GM21529 (cell line): ENCODE data around the gene RAB41.
"Not testable (repeated sequence)": the region's sequence is repeated elsewhere in the genome, so short reads cannot be mapped to it uniquely, and the experiment has no call there.

Experiments
- ATAC-seq: cut with Tn5 transposase; IDR thresholded peaks from one replicate; pipeline ENCODE4 v1.9.1; 2021; ENCODE audit not compliant: unreplicated experiment

RAB41 gene

GRCh38 chrX:70281951-70282350 is at the start of gene RAB41:
RAB41 (plus strand) TSS chrX:70282172; CDS start chrX:70282218, 46 bp downstream.
- no peak for ATAC-seq

GRCh38 chrX:70234355-70234754 is 47.6 kb upstream of the RAB41 start, which contains the start of gene AWAT1:
AWAT1 (plus strand) TSS chrX:70234655; CDS start chrX:70234696, 41 bp downstream.
- ATAC-seq = no peak

GRCh38 chrX:70240751-70241150 is 41.2 kb upstream of the RAB41 start:
- ATAC-seq = no peak

GRCh38 chrX:70241501-70241900 is 40.5 kb upstream of the RAB41 start:
- ATAC-seq = no peak

GRCh38 chrX:70243601-70244000 is 38.4 kb upstream of the RAB41 start:
- ATAC-seq = not testable (repeated sequence)

GRCh38 chrX:70244881-70245280 is 37.1 kb upstream of the RAB41 start:
- no peak for ATAC-seq

GRCh38 chrX:70247252-70247651 is 34.7 kb upstream of the RAB41 start:
- ATAC-seq = no peak

- ATAC-seq = no peak
These were observed 29.5 kb upstream of the RAB41 start for GRCh38 chrX:70252491-70252890.

GRCh38 chrX:70253377-70254062 is 28.5 kb upstream of the RAB41 start:
- no peak for ATAC-seq

GRCh38 chrX:70254063-70254400 is 27.9 kb upstream of the RAB41 start:
- no peak for ATAC-seq

GRCh38 chrX:70254909-70255308 is 27.1 kb upstream of the RAB41 start:
- no peak for ATAC-seq

GRCh38 chrX:70255452-70255851 is 26.5 kb upstream of the RAB41 start:
- ATAC-seq = no peak

GRCh38 chrX:70257423-70258288 is 24.3 kb upstream of the RAB41 start:
- no peak for ATAC-seq

GRCh38 chrX:70260104-70260503 is 21.9 kb upstream of the RAB41 start, which contains the start of gene P2RY4:
P2RY4 (minus strand) TSS chrX:70260204; CDS start chrX:70259624, 580 bp downstream.
- ATAC-seq = no peak

- peak; percentile 76 for ATAC-seq
These were observed 18.9 kb upstream of the RAB41 start for GRCh38 chrX:70262952-70263567.

GRCh38 chrX:70264784-70265183 is 17.2 kb upstream of the RAB41 start:
- ATAC-seq = no peak

GRCh38 chrX:70268034-70268433 is 13.9 kb upstream of the RAB41 start, which contains the start of gene ARR3:
ARR3 (plus strand) TSS chrX:70268334; CDS start chrX:70269386, 1,052 bp downstream.
- no peak for ATAC-seq

- ATAC-seq = not testable (repeated sequence)
These were observed 7.9 kb upstream of the RAB41 start for GRCh38 chrX:70274029-70274428.

GRCh38 chrX:70279081-70279480 is 2.9 kb upstream of the RAB41 start:
- no peak for ATAC-seq

GRCh38 chrX:70280573-70280972 is 1.4 kb upstream of the RAB41 start:
- ATAC-seq = no peak

GRCh38 chrX:70289168-70289792 is 7.3 kb downstream of the RAB41 start:
- ATAC-seq = no peak
